Spleen (tissue), 11 donors: ENCODE results near the gene TSHZ2. TPM values are rescaled to one million over a fixed set of nuclear protein-coding genes. Genes with fewer than 3 reads are reported as not detected.

Experiments used
- DNase-seq: peaks from one replicate; pipeline ENCODE4 v3.0.0-alpha.2; 2020
- H3K27ac ChIP-seq, 8 donors: fragments of 200-600 bp; sonication (generic) in 7 of 8; 1 replicate in 4 of 8; 2 replicates in 4 of 8; pipeline versions ENCODE4 v1.5.0 to v1.8.0; 2016 to 2021; ENCODE audit warnings: inconsistent platforms in 4 of 8, mild to moderate bottlenecking in 4 of 8, moderate library complexity in 1 of 8
- H3K27me3 ChIP-seq, 7 donors: fragments of 200-600 bp; sonication (generic) in 6 of 7; replicated peaks in 1 of 7; 1 replicate in 4 of 7; 2 replicates in 3 of 7; pipeline versions ENCODE4 v1.5.0 to v1.8.0; 2016 to 2021; ENCODE audit warnings: inconsistent platforms in 3 of 7, mild to moderate bottlenecking in 1 of 7
- H3K36me3 ChIP-seq, 6 donors: fragments of 200-600 bp; sonication (generic) in 5 of 6; 1 replicate in 4 of 6; 2 replicates in 2 of 6; pipeline versions ENCODE4 v1.5.0 to v1.8.0; 2016 to 2021; ENCODE audit warnings: inconsistent platforms in 2 of 6
- H3K4me1 ChIP-seq, 6 donors: fragments of 200-600 bp; sonication (generic) in 5 of 6; 1 replicate in 3 of 6; 2 replicates in 3 of 6; pipeline versions ENCODE4 v1.5.0 to v1.8.0; 2016 to 2021; ENCODE audit warnings: inconsistent platforms in 3 of 6
- H3K4me3 ChIP-seq, 8 donors: fragments of 200-600 bp; sonication (generic) in 7 of 8; 1 replicate in 4 of 8; 2 replicates in 4 of 8; pipeline versions ENCODE4 v1.5.0 to v1.8.0; 2016 to 2021; ENCODE audit warnings: inconsistent platforms in 4 of 8, mild to moderate bottlenecking in 4 of 8, moderate library complexity in 2 of 8
- H3K9me3 ChIP-seq, 8 donors: fragments of 200-600 bp; sonication (generic) in 7 of 8; 1 replicate in 4 of 8; 2 replicates in 4 of 8; pipeline versions ENCODE4 v1.5.0 to v1.8.0; 2016 to 2021; ENCODE audit warnings: inconsistent platforms in 4 of 8
- POLR2A ChIP-seq, 3 donors: fragments of 450-650 bp; IDR thresholded peaks; one replicate each; pipeline ENCODE4 v1.5.1; 2017; ENCODE audit warnings: antibody characterized with exemption in 3 of 3, mild to moderate bottlenecking in 1 of 3
- POLR2AphosphoS5 ChIP-seq, 3 donors: sonication (generic); formaldehyde crosslinking; IDR thresholded peaks; one replicate each; pipeline ENCODE4 v1.5.1; 2017; ENCODE audit warnings: antibody characterized with exemption in 3 of 3
- WGBS, 5 donors: extraction: QIAGEN DNeasy Blood & Tissue Kit in 3 of 5; methylation state at CpG; one replicate each; pipeline versions ENCODE4 v1.1.5 to v1.1.7; 2013 to 2018; 5-methylcytosine and 5-hydroxymethylcytosine counted together
- intact Hi-C: fragments of 100-400 bp; cut with DNase I; formaldehyde crosslinking; loops from one replicate; pipeline ENCODE4 v1.15.0; 2023; ENCODE audit warnings: low total_unique reads
- polyA plus RNA-seq, 3 donors: library from polyadenylated mRNA; stranded (reverse); fragments of 200-250 nt; gene quantifications; one replicate each; pipeline ENCODE4 v1.2.1, GENCODE V29; 2013
- total RNA-seq, 7 donors: library from RNA; depleted of rRNA in 3 of 7; stranded (reverse); fragments of >200 nt in 3 of 7; fragmentation: NEBNext Ultra II Directional in 4 of 7; extraction: Animal tissue kit (Norgen Biotek cat#: 25700) in 4 of 7; gene quantifications; one replicate each; pipeline versions ENCODE4 v1.1.0 to v1.2.1, GENCODE V29; 2016 to 2021
- TF ChIP-seq, protein P1 (sequence below), 11 experiments: fragments of 200-600 bp in 7 of 11; fragments of 450-650 bp in 4 of 11; sonication (generic) in 4 of 11; IDR thresholded peaks in 8 of 11; conservative IDR thresholded peaks in 3 of 11; 1 replicate in 7 of 11; 2 replicates in 4 of 11; pipeline versions ENCODE4 v1.4.0 to v1.8.0; 2016 to 2021; ENCODE audit warnings: antibody characterized with exemption in 11 of 11, inconsistent platforms in 4 of 11, mild to moderate bottlenecking in 1 of 11
- donor health status: healthy with polysubstance abuse.
- donor health status: DM: no; HTN: no; CAD: no; lungs with moderate emphysema.
- donor health status: DM: no; HTN: no; CAD: no.
- donor health status: Bipolar disorder and iron deficiency.
- donor health status: healthy.
- donor health status: DM: no; HTN: no; CAD: no.
- donor health status: DM: yes; HTN: yes; CAD: no.

Gene TSHZ2
- total and polyA plus RNA-seq, 10 donors, result 0.86 to 19.2 (median 15.7) TPM

DNA sequence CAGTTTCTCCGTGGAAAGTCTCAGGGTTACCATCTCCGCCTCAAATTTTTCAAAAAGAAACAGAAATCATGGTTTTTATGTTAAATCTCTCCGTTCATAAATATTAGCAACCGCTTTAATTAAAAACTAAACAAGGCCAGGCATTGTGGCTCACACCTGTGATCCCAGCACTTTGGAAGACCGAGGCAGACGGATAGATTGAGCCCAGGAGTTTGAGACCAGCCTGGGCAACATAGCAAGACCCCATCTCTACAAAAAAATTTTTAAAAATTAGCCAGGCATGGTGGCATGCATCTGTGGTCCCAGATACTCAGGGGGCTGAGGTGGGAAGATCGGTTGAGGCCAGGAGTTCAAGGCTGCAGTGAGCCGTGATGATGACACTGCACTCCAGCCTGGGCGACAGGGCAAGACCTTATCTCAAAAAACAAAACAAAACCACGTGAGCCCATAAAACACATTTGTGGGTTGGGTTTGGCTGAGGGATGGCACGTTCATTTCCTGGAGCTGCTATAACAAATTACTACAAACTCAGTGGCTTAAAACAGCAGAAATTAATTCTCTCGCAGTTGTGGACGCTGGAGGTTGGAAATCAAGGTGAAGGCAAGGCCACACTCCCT is 398.3 kb downstream of the TSHZ2 start:
- Histone ChIP-seq H3K36me3 (no peaks in the 10 kb centered on the region), H3K4me1 (no peaks in the 10 kb centered on the region), H3K9me3 (no peaks in the 10 kb centered on the region), H3K27ac (no peak overlapping the region), H3K4me3 (no peak overlapping the region), H3K27me3 (no peaks in the 10 kb centered on the region)
- DNase-seq, result no peak
- WGBS, 5 donors, result 66 to 70% (median 68%) methylated on average over 13 of the region's 13 CpGs
- TF ChIP-seq, protein P1, sequence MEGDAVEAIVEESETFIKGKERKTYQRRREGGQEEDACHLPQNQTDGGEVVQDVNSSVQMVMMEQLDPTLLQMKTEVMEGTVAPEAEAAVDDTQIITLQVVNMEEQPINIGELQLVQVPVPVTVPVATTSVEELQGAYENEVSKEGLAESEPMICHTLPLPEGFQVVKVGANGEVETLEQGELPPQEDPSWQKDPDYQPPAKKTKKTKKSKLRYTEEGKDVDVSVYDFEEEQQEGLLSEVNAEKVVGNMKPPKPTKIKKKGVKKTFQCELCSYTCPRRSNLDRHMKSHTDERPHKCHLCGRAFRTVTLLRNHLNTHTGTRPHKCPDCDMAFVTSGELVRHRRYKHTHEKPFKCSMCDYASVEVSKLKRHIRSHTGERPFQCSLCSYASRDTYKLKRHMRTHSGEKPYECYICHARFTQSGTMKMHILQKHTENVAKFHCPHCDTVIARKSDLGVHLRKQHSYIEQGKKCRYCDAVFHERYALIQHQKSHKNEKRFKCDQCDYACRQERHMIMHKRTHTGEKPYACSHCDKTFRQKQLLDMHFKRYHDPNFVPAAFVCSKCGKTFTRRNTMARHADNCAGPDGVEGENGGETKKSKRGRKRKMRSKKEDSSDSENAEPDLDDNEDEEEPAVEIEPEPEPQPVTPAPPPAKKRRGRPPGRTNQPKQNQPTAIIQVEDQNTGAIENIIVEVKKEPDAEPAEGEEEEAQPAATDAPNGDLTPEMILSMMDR (IDR thresholded peaks at IDR 0.05 in 8 of 11, conservative IDR thresholded peaks at IDR 0.05 in 3 of 11), result no peak
- TF ChIP-seq POLR2AphosphoS5 (IDR thresholded peaks at IDR 0.05) (no peak), POLR2A (IDR thresholded peaks at IDR 0.05) (no peak)
- intact Hi-C loops, result no loop called here

DNA sequence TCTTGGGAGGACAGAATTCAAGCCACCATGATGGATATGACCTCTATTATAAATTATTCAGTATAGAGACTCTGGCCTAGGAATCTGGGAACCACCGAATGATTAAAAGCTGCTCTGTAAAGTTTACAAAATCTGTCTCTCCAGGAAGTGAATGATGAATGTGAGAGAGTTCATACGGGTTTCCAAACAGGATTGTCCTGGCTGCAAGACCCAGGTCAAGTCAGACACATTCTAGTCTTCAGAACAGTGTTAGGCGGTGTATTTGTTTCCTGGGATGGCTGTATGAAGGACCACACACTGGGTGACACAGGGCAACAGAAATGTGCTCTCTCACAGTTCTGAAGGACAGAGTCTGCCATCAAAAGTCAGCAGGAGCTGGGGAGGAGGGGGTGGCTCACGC is 399.1 kb downstream of the TSHZ2 start:
- 74 to 84% (median 77%) methylated on average over 4 of the region's 4 CpGs for WGBS, 5 donors
- no peak for TF ChIP-seq POLR2A (IDR thresholded peaks at IDR 0.05)
- no peak for TF ChIP-seq POLR2AphosphoS5 (IDR thresholded peaks at IDR 0.05)
- TF ChIP-seq, protein P1 (IDR thresholded peaks at IDR 0.05 in 8 of 11, conservative IDR thresholded peaks at IDR 0.05 in 3 of 11), result no peak
- DNase-seq, result no peak

DNA sequence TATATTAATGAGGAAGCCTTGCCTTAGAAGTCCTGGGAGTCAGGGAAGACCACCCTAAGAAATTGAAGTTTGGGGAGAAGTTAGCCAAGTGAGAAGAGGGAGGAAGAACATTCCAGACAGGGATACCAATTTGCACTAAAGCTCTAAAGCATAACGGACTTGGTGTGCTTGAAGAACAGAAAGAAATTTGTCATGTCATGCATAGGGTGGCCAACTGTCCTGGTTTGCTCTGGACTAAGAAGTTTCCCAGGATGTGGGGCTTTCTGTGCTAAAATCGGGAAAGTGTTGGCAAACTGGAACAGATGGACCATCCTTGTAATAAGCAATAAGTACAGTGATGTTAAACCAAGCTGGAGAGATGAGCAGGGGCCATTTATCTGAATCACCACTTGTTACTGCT is 403.9 kb downstream of the TSHZ2 start:
- H3K4me3 ChIP-seq, result no peak overlapping the region
- no peak for DNase-seq
- H3K36me3 ChIP-seq, result no peaks in the 10 kb centered on the region
- TF ChIP-seq, protein P1 (IDR thresholded peaks at IDR 0.05 in 8 of 11, conservative IDR thresholded peaks at IDR 0.05 in 3 of 11), result no peak
- TF ChIP-seq POLR2A (IDR thresholded peaks at IDR 0.05) (no peak), POLR2AphosphoS5 (IDR thresholded peaks at IDR 0.05) (no peak)
- 83 to 93% (median 88%) methylated on average over 2 of the region's 2 CpGs for WGBS, 5 donors
- no peaks in the 10 kb centered on the region for H3K27me3 ChIP-seq
- H3K27ac ChIP-seq, result no peak overlapping the region
- H3K9me3 ChIP-seq, result no peaks in the 10 kb centered on the region
- intact Hi-C loops, result no loop called here
- H3K4me1 ChIP-seq, result no peaks in the 10 kb centered on the region

More for the DNA sequence above, 399.1 kb downstream of the TSHZ2 start:
- Histone ChIP-seq H3K9me3 (no peaks in the 10 kb centered on the region), H3K27me3 (no peaks in the 10 kb centered on the region), H3K4me1 (no peaks in the 10 kb centered on the region), H3K36me3 (no peaks in the 10 kb centered on the region), H3K27ac (no peak overlapping the region), H3K4me3 (no peak overlapping the region)
- intact Hi-C loops, result no loop called here

DNA sequence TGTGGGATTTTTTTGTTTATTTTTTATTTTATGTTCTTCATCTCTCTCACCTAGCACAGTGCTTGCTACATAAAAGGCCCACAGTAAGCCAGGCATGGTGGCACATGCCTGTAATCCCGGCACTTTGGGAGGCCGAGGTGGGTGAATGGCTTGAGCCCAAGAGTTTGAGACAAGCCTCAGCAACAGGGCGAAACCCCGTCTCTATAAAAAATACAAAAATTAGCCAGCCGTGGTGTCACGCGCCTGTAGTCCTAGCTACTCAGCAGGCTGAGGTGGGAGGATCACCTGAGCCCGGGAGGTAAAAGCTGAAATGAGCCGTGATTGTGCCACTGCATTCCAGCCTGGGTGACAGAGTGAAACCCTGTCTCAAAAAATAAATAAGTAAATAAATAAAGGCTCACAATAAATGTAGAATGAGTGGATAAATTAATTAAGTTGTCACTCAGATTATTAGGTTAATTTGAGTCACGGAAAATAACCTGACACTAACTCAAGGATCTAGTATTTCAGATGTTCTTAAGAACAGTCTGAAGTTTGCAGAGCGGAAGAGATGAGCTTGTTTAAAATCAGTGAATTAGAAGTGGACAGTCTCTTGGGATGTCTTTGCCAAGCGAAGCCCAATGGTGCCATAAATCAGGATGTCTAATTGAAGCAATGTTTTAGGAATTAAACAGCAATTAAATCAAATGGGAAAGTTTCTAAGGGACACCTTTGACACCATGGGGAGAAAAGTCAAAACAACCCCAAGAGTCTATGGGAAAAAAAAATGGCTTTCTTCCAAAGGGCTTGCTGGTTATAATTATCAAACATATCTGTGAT is 407.1 kb downstream of the TSHZ2 start:
- intact Hi-C loops, result no loop called here
- no peaks in the 10 kb centered on the region for H3K9me3 ChIP-seq
- DNase-seq, result no peak
- 81 to 86% (median 84%) methylated on average over 12 of the region's 12 CpGs for WGBS, 5 donors
- no peaks in the 10 kb centered on the region for H3K36me3 ChIP-seq
- no peaks in the 10 kb centered on the region for H3K27me3 ChIP-seq
- no peak for TF ChIP-seq POLR2A (IDR thresholded peaks at IDR 0.05)
- no peak for TF ChIP-seq POLR2AphosphoS5 (IDR thresholded peaks at IDR 0.05)
- TF ChIP-seq, protein P1 (IDR thresholded peaks at IDR 0.05 in 8 of 11, conservative IDR thresholded peaks at IDR 0.05 in 3 of 11), result no peak
- no peak overlapping the region for H3K27ac ChIP-seq
- H3K4me1 ChIP-seq, result no peaks in the 10 kb centered on the region
- no peak overlapping the region for H3K4me3 ChIP-seq
